ENCODE measurements around the gene CRAMP1. TPM values are rescaled to one million over a fixed set of nuclear protein-coding genes. Genes with fewer than 3 reads are reported as not detected.

CRAMP1 gene
- total RNA-seq, 4 donors from 2014 or later: 9.1 to 15.5 (median 12.5) TPM

GRCh38 chr16:1565083-1565805 lies 46.9 kb upstream of the CRAMP1 start:
- intact Hi-C loops (cut with DNase I): loop anchor here (5.0 kb wide), 1 partner anchor 73 kb away; the partner anchor contains the start of gene TELO2
- TF ChIP-seq POLR2AphosphoS5 (IDR thresholded peaks at IDR 0.05) (no peak), POLR2A (IDR thresholded peaks at IDR 0.05; ENCODE audit: low read depth) (no peak), EP300 (IDR thresholded peaks at IDR 0.05) (no peak)
- TF ChIP-seq, protein P1, sequence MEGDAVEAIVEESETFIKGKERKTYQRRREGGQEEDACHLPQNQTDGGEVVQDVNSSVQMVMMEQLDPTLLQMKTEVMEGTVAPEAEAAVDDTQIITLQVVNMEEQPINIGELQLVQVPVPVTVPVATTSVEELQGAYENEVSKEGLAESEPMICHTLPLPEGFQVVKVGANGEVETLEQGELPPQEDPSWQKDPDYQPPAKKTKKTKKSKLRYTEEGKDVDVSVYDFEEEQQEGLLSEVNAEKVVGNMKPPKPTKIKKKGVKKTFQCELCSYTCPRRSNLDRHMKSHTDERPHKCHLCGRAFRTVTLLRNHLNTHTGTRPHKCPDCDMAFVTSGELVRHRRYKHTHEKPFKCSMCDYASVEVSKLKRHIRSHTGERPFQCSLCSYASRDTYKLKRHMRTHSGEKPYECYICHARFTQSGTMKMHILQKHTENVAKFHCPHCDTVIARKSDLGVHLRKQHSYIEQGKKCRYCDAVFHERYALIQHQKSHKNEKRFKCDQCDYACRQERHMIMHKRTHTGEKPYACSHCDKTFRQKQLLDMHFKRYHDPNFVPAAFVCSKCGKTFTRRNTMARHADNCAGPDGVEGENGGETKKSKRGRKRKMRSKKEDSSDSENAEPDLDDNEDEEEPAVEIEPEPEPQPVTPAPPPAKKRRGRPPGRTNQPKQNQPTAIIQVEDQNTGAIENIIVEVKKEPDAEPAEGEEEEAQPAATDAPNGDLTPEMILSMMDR (IDR thresholded peaks at IDR 0.05): no peak
- Histone ChIP-seq H3K27ac (replicated peaks in 1 of 4) (peak overlapping the region in 2 of 4 donors; percentile 41 to 44), H3K27me3 (no peaks in the 10 kb centered on the region), H3K4me3 (no peak overlapping the region), H3K9me3 (no peaks in the 10 kb centered on the region), H3K4me1 (peaks cover 0 to 8% (median 0%) of the 10 kb centered on the region in 4 donors), H3K36me3 (peaks cover 17 to 78% (median 43%) of the 10 kb centered on the region in 4 donors)
- 86% methylated on average over 16 of the region's 16 CpGs for WGBS
- DNase-seq (ENCODE audit: extremely low spot score): no peak

- 90% methylated on average over 12 of the region's 13 CpGs for WGBS
These were observed 44.2 kb upstream of the CRAMP1 start for GRCh38 chr16:1567988-1568387.

DNA sequence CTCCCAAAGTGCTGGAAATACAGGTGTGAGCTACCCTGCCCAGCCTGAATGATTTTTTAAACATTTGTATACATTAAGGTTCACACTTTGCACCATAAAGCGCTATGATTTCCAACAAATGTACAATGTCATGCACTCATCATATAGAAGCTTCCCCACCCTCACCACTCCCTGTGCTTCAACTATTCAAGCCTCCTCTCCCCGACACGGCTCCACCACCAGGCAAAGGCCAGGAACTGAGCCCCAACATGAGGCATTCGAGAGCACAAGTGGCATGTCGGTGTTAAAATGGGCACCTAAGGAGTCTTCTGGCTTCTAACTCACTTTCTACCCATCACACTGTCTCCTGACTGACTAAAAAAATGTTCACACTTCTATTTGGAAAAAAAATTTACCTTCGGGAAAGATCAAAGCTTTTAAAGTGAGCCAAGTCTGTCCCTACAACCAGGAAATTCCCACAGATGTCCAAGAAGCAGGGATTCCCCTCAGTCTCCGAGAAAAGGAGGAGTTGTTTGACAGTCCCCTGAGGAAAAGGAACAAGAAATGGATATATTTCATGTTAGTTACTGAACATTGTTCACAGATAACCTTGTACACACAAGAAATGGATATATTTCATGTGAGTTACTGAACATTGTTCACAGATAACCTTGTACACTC lies 41.0 kb upstream of the CRAMP1 start:
- H3K27ac ChIP-seq (replicated peaks in 1 of 4): no peak overlapping the region
- H3K9me3 ChIP-seq: no peaks in the 10 kb centered on the region
- H3K36me3 ChIP-seq: peaks cover 0 to 60% (median 22%) of the 10 kb centered on the region in 4 donors
- intact Hi-C loops (cut with DNase I): no loop called here
- no peak overlapping the region for H3K4me3 ChIP-seq
- DNase-seq (ENCODE audit: extremely low spot score): no peak
- H3K4me1 ChIP-seq: no peaks in the 10 kb centered on the region
- 76% methylated on average over 7 of the region's 7 CpGs for WGBS
- no peaks in the 10 kb centered on the region for H3K27me3 ChIP-seq
- TF ChIP-seq EP300 (IDR thresholded peaks at IDR 0.05) (no peak), POLR2A (IDR thresholded peaks at IDR 0.05; ENCODE audit: low read depth) (no peak), POLR2AphosphoS5 (IDR thresholded peaks at IDR 0.05) (no peak)
- TF ChIP-seq, protein P1 (IDR thresholded peaks at IDR 0.05): no peak

More at GRCh38 chr16:1567988-1568387, 44.2 kb upstream of the CRAMP1 start:
- peaks cover 0 to 4% (median 0%) of the 10 kb centered on the region in 4 donors for H3K4me1 ChIP-seq
- no peak overlapping the region for H3K4me3 ChIP-seq
- DNase-seq (ENCODE audit: extremely low spot score): no peak
- H3K36me3 ChIP-seq: peaks cover 7 to 78% (median 30%) of the 10 kb centered on the region in 4 donors
- H3K27ac ChIP-seq (replicated peaks in 1 of 4): no peak overlapping the region
- intact Hi-C loops (cut with DNase I): loop anchor here (5.0 kb wide), 1 partner anchor 76 kb away; the partner anchor contains the start of gene TELO2
- no peak for TF ChIP-seq EP300 (IDR thresholded peaks at IDR 0.05)
- TF ChIP-seq POLR2A (IDR thresholded peaks at IDR 0.05; ENCODE audit: low read depth): no peak
- TF ChIP-seq POLR2AphosphoS5 (IDR thresholded peaks at IDR 0.05): no peak
- TF ChIP-seq, protein P1 (IDR thresholded peaks at IDR 0.05): no peak
- no peaks in the 10 kb centered on the region for H3K27me3 ChIP-seq
- no peaks in the 10 kb centered on the region for H3K9me3 ChIP-seq

DNA sequence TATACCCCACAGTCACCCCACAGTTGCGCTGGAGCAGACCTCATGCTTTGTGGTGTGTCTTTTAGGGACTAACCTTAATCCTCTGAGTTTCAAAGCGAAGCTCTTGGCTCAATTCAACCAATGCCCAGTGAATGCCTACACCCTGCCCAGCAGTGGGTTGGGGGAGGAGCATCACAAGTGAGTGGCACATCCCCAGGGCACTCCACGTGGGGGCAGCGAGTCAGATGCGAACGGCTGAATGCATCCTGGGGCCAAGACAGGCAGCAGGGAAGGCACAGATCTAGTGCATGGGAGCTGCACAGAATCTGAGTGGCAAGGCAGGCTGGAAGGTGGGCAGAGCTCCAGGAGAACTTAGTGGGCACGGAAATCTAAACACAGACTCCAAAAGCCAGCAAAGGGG lies 39.5 kb upstream of the CRAMP1 start:
- 92% methylated on average over 7 of the region's 7 CpGs for WGBS
- TF ChIP-seq POLR2A (IDR thresholded peaks at IDR 0.05; ENCODE audit: low read depth) (no peak), EP300 (IDR thresholded peaks at IDR 0.05) (no peak), POLR2AphosphoS5 (IDR thresholded peaks at IDR 0.05) (no peak)
- TF ChIP-seq, protein P1 (IDR thresholded peaks at IDR 0.05): no peak
- Histone ChIP-seq H3K9me3 (no peaks in the 10 kb centered on the region), H3K27ac (replicated peaks in 1 of 4) (no peak overlapping the region), H3K27me3 (no peaks in the 10 kb centered on the region), H3K4me3 (no peak overlapping the region), H3K4me1 (no peaks in the 10 kb centered on the region), H3K36me3 (peaks cover 0 to 70% (median 25%) of the 10 kb centered on the region in 4 donors)
- intact Hi-C loops (cut with DNase I): no loop called here
- DNase-seq (ENCODE audit: extremely low spot score): no peak
